ENCODE data around the gene SV2B.

Gene SV2B

DNA sequence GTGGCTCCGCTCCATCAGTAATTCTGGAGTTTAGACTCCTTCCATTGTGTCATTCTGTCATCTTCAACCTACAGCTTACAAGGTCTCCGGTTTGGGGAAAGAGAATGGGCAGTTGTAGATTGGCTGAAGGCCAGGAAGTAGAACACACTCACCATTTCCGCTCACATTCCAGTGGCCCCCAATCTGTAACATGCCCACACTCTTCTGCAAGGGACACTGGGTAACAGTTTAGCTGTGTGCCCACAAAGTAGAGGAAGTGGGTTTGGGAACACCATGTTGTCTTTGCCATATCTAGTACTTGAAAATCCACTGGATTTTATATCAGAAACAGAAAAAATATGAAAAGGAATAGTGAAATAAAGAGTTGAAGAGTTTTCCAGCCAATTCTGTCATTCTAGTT lies 153.5 kb downstream of the SV2B start:
- H3K27ac ChIP-seq = no peak overlapping the region
- TF ChIP-seq ZFX (IDR thresholded peaks at IDR 0.05; ENCODE audit: borderline replicate concordance) = no peak
- TF ChIP-seq, protein P1, sequence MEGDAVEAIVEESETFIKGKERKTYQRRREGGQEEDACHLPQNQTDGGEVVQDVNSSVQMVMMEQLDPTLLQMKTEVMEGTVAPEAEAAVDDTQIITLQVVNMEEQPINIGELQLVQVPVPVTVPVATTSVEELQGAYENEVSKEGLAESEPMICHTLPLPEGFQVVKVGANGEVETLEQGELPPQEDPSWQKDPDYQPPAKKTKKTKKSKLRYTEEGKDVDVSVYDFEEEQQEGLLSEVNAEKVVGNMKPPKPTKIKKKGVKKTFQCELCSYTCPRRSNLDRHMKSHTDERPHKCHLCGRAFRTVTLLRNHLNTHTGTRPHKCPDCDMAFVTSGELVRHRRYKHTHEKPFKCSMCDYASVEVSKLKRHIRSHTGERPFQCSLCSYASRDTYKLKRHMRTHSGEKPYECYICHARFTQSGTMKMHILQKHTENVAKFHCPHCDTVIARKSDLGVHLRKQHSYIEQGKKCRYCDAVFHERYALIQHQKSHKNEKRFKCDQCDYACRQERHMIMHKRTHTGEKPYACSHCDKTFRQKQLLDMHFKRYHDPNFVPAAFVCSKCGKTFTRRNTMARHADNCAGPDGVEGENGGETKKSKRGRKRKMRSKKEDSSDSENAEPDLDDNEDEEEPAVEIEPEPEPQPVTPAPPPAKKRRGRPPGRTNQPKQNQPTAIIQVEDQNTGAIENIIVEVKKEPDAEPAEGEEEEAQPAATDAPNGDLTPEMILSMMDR (IDR thresholded peaks at IDR 0.05) = no peak

- no peak overlapping the region for H3K27ac ChIP-seq
- TF ChIP-seq, protein P1 (IDR thresholded peaks at IDR 0.05) = no peak
- TF ChIP-seq ZFX (IDR thresholded peaks at IDR 0.05; ENCODE audit: borderline replicate concordance) = no peak
Measured at GRCh38 chr15:91254766-91255165, 154.7 kb downstream of the SV2B start.

DNA sequence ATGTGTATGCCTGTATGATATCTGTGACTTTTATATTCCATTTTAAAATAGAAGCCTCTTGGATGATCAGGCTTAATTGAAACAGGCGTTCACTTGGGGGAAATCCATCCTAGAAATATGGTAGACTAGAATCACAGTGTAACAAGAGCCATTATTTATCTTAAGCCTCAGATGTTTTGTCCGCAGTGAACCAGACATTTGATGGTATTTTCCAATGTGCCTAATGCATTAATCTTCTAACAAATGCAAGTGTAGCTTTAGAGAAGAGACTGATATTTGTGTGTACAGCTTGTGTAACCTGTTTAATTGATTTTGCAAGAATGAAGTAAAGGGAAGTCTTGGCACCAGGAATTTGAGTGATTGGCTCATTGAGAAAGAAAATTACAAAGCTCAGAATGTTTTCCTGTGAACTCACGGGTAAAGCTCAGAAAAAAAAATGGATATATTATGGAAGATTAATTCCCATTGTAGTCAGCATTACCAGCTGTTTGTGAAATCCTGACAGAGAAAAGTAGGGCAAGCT lies 155.7 kb downstream of the SV2B start:
- TF ChIP-seq, protein P1 (IDR thresholded peaks at IDR 0.05) = no peak
- no peak for TF ChIP-seq ZFX (IDR thresholded peaks at IDR 0.05; ENCODE audit: borderline replicate concordance)
- H3K27ac ChIP-seq = no peak overlapping the region

DNA sequence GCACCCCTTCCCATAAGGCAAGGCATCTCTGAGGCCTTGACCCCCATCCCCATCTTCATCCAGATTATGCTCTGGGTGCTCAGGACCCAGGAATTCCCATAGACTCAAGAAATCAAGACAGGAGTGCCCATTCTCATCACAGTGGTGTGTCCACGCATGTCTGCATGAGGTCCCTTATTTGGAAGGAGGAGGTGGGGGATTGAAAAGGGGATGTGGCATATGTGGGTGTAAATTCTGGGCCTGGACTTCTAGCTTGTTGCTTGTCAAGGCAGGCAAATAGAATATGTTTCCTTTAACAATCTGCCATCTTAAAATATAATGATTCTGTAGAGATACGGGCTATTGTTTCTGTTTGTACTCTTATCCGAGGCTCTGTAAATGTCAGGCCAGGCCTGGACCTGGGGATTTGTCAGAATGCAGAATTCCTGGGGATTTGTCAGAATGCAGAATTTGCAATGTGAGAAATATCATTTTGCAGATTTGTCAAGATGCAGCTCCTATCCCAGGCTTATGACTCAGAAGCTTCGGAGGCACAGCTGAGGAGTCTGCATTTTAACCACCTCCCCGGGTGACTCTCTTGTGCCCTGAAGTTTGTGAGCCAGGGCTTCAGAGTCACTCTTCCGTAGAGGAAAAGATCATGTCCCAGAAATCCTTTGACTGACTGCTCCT lies 157.8 kb downstream of the SV2B start:
- no peak for TF ChIP-seq ZFX (IDR thresholded peaks at IDR 0.05; ENCODE audit: borderline replicate concordance)
- TF ChIP-seq, protein P1 (IDR thresholded peaks at IDR 0.05) = no peak
- H3K27ac ChIP-seq = no peak overlapping the region

DNA sequence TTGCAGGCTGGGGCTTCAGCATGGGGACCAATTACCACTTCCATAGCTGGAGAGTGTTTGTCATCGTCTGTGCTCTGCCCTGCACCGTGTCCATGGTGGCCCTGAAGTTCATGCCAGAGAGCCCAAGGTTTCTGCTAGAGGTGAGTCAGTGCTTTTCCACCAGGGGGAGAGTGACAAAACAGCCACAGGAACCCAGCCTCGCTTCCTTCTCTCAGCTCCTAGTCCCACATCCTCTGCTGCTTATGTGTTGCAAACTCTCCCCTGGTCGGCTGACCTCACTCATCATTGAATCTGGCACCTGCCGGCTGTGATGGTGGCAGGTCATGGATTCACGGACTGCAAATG lies 158.3 kb downstream of the SV2B start:
- TF ChIP-seq, protein P1 (IDR thresholded peaks at IDR 0.05) = no peak
- no peak for TF ChIP-seq ZFX (IDR thresholded peaks at IDR 0.05; ENCODE audit: borderline replicate concordance)

GRCh38 chr15:91259077-91259476 lies 159.0 kb downstream of the SV2B start:
- H3K27ac ChIP-seq = no peak overlapping the region
- TF ChIP-seq ZFX (IDR thresholded peaks at IDR 0.05; ENCODE audit: borderline replicate concordance) = no peak
- TF ChIP-seq, protein P1 (IDR thresholded peaks at IDR 0.05) = no peak

More for the DNA sequence above, 158.3 kb downstream of the SV2B start:
- H3K27ac ChIP-seq = no peak overlapping the region

DNA sequence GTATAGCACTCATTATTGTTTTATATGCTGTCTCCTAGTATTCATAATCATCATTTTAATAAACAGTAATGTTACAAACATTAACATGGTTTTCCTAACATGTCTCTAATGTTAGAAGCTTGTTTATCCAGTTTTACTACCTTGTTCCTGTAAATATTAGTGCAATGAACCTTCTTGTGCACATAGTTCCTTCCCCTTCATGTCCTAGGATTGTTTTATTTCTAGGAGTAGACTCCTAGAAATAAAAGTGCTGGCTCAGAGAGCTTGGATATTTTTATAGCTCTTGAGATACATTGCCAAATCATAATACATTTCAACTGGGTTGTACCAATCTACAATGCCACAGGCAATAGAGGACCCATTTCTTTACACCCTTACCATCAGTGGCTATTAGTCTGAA lies 161.3 kb downstream of the SV2B start:
- H3K27ac ChIP-seq = no peak overlapping the region
- TF ChIP-seq, protein P1 (IDR thresholded peaks at IDR 0.05) = no peak
- no peak for TF ChIP-seq ZFX (IDR thresholded peaks at IDR 0.05; ENCODE audit: borderline replicate concordance)

Measured in 22Rv1 (cell line).